C4-2B (cell line): ENCODE results near the gene TPI1.
"Not testable (repeated sequence)": the region's sequence is repeated elsewhere in the genome, so short reads cannot be mapped to it uniquely, and the experiment has no call there.

Source experiments
- CTCF ChIP-seq: fragments of 450-650 bp; conservative IDR thresholded peaks from 2 replicates; pipeline ENCODE4 v1.5.1; 2017; ENCODE audit warnings: mild to moderate bottlenecking
- ZFX ChIP-seq: fragments of 450-650 bp; IDR thresholded peaks from 2 replicates; pipeline ENCODE4 v1.6.1; 2017

GRCh38 chr12:6908141-6908540, 40.8 kb downstream of the TPI1 start:
- TF ChIP-seq CTCF, ZFX: not testable (repeated sequence)
